Esophagus mucosa (tissue), 1 donor: ENCODE results near the gene HNRNPA1. TPM values are rescaled to one million over a fixed set of nuclear protein-coding genes. Genes with fewer than 3 reads are reported as not detected.
A peak's percentile ranks its signal among the peaks of the same experiment; 100 is the strongest.
"Not testable (repeated sequence)": the region's sequence is repeated elsewhere in the genome, so short reads cannot be mapped to it uniquely, and the experiment has no call there.

ENCODE experiments used
- ATAC-seq: fragments of 200-7000 bp; cut with Tn5 transposase; one replicate; pipeline ENCODE4 v1.9.1; 2020
- total RNA-seq: library from RNA; stranded (reverse); gene quantifications from one replicate; pipeline ENCODE4 v1.2.4, GENCODE V29; 2023
- donor health status: DM: yes; HTN: yes; CAD: no.

The HNRNPA1 gene
- total RNA-seq, 1 donor from 2014 or later: 687 TPM

DNA sequence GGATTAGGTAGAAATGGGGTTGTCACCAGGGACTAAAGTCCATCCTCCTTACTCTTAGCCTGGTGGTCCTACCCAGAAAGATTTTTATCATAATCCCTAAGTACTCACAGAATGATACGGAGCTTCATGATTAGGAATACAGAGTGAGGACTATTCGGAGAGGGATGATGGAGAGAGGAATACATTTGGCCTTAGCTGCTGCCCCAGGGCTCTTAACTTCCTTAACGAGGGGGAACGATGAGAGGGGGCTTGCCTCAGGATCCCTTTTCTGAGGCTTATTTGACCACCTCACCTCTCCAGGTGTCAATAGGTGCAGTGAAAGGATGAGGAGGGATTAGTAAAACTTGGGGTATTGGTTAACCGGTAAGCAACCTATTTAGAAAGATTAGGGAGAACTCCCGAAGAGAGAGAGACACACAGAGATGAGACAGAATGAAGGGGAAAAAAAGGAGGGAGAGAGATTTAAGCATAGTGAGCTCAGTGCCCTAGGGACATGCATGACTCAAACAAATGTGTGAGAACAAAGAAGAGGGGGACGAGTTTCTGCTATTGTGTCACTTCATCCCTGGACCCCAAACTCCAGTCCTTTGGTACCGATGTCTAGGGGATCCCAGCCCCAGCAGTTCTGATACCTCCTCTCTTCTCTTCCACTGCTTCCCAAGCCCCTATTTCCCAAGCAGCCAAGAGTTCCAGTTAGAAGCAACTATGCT, 19.1 kb downstream of the HNRNPA1 start:
- no peak for ATAC-seq

DNA sequence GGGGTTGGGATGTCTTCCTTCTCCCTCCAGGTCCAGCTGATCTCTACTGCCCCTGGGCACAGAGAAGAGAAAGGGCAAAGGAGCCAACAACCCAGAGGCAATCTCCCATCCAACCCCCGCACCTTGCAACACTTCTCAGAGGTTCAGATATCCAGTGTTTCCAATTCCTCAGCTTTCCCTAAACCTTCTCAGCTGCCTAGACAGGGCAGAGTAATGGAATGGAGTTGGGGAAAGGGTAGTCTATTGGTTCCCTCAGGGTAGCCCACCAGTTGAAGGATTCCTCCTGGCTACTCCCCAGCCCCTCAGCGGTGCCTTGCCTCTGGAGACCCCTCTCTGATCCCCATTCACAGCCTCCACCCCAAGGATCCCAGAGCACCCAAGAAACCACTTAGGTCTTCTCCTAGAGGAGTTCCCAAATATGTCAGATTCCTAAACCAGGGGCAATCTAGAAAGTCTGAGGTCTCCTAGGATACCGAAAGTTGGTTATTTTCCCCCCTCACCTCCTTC, 19.8 kb downstream of the HNRNPA1 start:
- no peak for ATAC-seq

DNA sequence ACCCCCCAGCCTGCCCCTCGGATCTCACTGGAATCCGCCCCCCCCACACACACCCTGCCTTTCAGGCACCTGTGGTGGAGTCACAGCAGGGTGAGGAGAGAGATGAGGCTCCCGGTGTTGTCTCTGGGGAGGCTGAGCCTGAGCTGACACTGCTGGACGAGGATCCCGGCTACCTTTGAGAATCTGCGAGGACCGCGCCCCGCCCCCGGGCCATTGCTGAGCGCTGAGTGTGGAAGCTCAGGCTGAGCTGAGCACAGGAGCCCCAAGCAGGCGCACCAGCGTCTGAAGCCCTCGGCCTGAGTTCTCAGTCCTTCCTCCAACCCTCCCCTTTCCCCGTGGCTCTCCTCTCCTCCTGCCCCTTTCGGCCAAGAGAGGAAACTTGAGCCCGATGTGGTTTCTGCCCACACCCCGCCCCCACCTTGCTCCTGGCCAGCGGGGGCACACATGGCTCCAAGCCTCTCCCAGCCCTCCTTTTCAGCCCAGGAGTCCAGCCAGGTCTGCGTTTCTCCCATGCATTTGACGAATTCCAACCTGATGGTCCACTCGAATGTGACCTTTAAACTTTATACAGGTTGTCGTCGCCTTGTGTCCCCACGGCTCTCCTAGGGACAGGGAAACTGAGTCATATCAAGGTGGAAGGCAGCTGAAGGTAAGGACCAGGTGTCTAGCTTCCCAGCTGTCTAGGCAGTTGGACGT, 20.4 kb downstream of the HNRNPA1 start, which contains the start of gene NFE2:
NFE2 (minus strand) TSS at position 284 of the 696 bp plus-strand sequence. CDS start 5,767 bp downstream, outside the sequence.
- peak; percentile 73 for ATAC-seq

DNA sequence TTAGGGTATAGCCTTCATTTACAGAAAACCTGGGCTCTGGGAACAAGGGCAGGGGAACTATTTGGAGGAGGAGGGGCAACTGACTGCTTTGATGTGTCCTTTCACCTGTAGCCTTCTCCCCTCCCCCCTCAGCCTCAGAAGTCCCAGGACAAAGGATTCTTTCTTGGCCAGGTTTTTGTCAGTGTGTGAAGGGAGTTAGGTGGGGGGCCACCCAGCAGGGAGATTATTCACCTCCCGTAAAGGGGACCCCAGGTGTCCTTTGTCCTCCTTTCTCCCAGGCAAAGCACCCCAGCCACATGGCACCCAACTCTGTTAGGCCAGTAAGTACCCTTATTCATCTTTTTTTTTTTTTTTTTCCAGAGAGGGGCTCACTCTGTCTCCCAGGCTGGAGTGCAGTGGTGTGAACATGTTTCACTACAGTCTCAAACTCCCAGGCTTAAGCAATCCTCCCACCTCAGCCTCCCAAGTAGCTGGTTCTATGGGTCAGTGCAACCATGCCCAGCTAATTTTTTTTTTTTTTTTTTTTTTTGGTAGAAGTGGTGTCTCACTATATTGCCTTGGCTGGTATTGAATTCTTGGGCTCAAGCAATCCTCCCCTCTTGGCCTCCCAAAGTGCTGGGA, 21.0 kb downstream of the HNRNPA1 start:
- ATAC-seq: no peak

DNA sequence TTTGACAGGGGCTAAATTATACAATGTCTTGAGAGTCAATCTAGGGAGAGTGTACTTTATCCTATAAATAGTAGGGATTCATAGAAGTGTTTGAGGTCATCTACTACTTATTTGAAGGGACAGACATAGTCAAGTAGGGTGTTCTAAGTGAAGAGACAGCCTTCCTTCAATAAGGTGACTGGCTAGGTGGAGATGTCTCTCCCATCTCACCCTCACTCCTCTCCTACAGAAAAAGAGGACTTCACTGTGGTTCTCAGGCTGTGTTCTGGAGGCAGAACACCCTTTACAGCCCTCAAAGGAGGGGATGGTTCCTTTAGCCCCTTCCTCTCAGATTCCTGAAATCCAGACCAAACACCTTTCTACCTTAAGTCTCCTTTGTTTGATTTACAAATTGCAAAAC, 23.1 kb downstream of the HNRNPA1 start:
- ATAC-seq: no peak

DNA sequence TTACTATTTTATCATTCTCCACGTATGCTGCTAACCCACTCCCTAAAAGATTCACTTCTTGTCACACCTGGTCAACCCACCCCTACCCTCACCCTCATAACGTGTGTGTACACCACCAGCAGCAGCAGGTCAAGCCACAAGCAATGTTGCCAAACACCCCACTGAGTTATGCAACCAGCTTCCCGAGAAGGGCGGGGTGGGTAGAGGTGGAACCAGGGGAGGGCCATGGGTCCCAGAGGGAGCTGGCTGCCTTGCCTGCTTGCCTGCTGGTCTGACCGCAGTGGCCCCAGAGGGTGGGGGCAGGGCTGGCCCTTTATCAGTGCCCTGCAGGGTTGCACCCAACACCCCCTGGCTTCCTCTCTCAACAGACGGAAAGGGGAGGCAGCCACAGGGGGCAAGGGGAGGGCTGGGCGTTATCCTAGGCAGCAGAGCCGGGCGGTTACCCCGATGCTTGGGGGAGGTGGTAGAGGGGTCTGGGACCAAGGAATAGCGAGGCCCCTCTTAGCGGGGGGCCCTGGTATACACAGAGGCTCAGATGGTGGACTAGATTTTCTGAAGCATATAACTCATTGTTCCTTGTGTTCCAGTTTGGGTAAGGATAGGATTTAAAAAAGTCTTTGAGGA, 23.8 kb downstream of the HNRNPA1 start:
- ATAC-seq: peak; percentile 74

DNA sequence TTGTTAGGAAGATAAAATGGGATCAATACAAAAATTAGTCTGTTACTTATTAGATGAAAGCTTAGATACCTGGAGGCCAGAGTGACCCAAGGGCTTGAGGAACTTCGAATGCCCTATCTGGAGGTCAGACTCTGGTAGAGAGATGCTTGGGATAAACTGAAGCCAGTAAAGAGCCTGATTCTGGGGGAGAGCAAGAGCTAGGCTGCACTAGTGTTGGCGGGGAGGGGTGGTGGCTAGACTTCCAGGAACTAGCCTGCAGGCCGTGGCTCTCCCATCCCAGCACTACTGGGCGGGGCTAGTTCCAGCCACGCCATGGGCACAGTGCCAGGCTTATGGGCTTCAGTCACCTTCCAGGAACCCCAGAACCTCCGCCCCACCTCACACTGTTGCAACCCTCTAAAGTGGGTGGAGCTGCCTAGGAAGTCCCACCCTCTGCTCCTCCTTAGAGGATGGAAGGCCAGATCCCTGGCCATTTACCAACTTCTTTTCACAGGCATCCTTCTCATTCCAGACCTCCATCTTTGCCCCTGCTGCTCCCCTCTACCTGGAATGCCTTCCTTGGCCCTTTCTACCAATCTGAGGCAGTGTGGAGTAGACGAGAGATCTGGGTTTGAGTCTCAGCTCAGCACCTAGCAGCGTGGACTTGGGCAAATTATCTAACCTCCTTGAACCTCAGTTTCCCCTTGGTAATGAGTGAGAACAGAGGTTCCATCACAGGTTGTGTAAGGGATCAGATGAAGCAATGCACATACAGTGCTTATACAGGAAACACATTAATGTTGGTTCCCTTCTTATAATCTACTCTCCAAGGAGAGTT, 26.6 kb downstream of the HNRNPA1 start:
- peak; percentile 98 for ATAC-seq

DNA sequence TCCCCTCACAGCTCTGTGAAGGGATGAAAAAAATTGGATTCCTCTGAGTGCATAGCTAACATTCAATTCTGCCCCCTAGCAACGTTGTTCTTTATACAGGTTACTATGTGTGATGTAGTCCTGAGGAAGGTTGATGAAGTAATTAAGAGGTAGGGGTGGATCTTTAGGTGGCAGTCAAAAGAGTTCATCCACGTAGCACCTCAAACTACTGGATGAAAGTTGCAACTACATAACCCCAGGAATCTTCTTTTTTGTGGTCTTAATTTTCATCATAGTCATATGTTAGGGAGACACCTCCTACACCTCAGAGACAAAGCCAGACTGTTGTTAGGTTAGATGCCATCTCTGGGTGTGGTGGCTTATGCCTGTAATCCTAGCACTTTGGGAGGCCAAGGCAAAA, 30.5 kb downstream of the HNRNPA1 start:
- ATAC-seq: no peak

DNA sequence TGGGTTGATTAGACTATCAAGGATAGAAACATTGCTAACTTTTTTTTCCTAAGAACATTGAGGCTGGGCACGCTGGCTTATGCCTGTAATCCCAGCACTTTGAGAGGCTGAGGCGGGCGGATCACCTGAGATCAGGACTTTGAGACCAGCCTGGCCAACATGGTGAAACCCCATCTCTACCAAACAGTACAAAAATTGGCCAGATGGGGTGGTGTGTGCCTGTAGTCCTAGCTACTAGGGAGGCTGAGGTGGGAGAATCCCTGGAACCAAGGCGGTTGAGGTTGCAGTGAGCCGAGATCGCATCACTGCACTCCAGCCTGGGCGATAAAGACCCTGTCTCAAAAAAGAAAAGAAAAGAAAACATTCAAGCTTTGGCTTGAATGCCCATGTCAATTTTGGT, 31.8 kb downstream of the HNRNPA1 start:
- ATAC-seq: not testable (repeated sequence)

DNA sequence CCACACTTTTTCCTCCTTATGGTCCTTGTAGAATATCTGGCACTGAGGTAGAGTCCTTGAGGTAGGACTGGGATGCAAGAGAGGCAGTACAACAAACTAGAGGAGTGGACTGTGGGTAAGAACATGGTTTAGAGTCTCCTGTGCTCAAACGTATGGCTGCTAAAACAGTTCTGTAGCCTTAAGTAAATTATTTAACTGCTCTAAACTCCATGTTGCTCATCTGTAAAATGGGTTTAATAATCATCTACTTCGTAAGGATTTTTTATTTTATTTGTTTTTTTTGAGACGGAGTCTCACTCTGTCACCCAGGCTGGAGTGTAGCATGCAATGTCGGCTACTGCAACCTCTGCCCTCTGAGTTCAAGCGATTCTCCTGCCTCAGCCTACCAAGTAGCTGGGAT, 40.8 kb downstream of the HNRNPA1 start:
- ATAC-seq: no peak

DNA sequence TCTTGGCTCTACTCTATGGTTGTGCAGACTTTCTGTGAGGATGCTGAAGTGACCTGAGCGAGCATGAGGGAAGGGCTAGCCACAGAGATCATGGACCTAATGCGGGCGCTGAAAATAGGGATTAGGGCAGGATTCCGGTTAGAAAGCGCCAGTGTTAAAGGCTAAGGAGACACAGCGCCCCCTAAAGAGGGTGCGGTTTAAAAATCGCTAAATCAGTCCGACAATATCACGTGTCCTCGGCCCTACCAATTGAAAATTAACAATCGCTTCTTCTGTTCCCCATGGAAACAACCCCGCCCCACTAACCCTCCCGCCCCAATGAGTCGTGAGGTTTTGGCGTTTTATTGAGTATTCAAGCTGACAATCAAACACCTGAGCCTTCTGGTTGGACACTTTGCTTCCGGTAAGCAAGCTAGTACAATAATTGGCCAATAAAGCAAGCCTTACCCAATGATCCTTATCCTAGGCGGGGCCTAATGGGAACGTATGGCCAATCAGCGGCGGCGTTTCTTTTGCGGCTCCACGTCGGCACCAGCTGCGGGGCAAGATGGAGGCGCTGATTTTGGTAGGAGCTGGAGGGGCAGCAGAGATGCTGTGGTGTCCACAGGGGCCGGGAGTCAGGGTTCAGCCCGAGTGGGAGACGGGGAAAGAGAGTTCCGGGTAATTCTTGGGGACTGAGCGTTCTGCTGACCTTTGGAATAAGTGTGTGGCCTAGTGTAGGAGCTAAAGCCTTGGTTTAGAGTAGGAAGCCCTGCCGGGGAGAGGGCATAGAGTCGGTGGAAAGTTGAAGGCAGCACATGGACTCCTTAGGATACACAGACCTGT, 44.3 kb downstream of the HNRNPA1 start, which contains the start of gene COPZ1:
COPZ1 (plus strand) TSS at position 515 of the 825 bp plus-strand sequence; CDS start at position 548, 33 bp downstream.
- ATAC-seq: peak; percentile 98

DNA sequence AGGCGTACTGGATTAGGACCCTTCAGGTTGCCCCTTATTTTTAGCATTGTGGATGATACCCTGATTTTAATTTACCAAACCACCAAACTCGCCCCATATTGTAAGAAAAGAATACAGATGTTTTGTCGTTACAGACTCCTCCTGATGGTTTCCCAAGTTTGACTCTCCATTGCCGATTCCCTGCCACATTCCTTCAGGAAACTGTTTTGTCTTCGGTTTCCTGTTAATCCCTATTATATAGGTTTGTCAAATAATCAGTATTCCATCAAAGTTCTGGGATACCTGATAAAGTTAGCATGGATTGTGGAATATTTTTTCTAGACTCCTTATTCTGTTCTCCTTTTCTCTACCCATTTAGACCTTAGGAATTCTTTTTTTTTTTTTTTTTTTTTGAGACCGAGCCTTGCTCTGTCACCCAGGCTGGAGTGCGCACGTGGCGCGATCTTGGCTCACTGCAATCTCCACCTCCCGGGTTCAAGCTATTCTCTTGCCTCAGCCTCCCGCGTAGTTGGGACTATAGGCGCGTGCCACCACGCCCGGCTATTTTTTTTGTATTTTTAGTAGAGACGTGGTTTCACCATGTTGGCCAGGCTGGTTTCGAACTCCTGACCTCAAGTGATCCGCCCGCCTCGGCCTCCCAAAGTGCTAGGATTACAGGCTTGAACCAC, 45.0 kb downstream of the HNRNPA1 start:
- not testable (repeated sequence) for ATAC-seq

DNA sequence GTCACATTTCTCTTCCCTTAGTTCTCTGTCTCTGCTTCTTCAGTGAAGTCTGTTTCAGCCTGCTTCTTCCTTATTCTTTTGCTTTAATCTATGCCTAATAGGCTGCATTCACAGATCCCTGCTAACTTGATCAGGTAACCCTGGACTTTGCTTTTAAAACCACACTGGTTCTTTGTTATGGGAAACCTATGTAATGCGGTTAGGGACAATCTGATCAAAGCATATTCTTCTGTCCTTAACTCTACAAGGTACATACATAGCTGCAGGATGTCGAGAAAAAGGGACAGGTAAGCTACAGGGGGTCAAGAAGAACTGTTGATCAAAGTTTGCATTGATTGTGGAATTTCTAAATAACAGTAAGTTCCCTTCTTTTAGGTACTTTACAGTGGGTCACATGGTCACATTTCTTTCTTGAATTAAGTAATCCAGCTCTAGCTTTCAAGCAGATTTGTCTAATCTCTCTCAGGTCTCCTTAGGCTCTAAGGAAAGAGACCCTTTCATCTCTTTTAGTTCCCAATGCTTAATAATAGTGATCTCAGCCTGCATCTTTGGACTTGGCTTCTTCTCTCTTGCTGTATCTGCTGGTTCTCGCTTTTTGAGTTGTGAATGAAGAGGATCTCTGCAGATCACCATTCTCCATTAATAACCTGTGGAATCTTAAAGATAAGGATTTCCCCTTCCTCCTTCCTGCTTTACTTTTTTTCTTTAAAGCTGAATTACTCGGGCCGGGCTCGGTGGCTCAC, 48.2 kb downstream of the HNRNPA1 start:
- ATAC-seq: no peak

DNA sequence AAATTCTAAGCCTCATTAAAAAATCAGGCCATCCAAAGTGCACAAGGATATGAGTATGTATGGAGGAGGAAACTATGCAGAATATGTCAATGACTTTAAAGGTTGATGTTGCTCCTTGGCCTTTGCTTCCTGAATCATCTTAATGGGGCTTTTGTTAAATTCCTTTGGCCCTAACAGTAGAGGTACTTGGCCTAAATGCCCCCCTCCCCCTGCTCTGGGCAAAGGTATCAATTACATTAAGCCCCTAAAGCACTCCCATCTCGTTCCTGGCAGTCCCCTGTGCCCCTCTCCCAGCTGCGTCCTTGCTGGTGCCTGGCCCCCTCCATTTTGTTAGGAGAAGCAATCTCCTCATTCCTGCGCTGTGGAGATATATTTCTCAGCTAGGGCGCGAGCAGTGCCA, 49.2 kb downstream of the HNRNPA1 start:
- ATAC-seq: no peak

DNA sequence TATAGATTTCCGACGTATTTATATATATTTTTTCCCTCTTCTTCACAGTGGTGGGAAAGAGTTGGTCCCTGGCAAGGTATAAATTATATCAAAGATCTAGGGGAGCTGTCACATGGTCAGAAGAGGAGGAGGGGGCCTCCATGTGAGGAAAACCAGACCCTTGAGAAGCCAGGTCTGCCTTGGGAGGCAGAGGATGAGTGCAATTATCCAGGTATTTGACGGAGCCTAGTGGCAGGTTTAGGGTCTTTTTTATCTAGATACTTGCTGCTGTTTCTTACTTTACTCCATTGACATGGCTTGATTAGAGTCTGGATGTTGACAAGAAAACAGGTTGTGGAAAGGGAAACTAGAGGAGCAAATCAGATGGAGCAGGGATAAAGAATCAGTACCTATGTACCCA, 49.9 kb downstream of the HNRNPA1 start:
- ATAC-seq: no peak

DNA sequence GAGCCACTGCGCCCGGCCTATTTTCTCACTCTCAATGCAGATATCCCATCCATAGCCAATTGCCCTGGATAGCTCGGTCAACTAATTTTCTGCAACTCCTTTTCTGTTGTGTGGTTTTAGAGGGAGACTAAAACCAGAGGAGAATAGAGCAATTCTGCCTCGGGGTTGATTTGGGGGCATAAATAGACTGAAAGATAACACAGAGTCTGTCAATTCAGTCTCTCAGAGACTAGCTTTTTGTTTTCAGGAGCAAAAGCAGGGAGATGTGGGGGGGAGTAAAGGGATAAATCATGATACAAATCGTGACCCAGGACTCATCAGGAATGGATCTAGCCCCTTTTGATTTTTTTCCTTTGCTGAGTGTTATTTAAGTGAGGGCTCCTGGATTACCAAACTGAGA, 50.9 kb downstream of the HNRNPA1 start:
- no peak for ATAC-seq

DNA sequence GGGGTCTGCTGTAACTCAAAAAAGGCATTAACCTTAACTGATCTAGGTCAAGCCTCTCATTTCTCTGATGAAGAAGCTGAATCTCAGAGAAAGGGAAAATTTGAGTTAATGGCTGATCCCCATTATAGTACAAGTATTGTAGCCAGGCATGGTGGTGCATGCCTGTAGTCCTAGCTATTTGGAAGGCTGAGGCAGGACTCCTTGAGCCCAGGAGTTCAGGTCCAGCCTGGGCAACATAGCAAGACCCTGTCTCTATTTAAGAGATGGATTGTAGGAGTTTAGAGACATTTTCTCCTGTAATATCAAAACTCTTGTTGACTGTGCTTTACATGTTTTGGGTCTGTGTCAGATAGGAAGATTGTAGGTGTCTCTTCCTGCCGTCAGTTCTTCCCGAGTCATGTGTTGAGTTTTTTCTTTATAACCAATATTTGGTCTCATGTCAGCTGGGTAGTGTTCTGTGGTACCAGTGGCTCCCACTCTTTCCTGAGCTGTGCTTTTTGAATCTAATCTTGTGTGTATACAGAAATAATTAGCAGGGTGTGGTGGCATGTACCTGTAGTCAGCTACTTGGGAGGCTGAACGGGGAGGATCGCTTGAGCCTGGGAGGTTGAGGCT, 53.0 kb downstream of the HNRNPA1 start:
- ATAC-seq: no peak
